OCI-LY7 (cell line): ENCODE results near the gene SLC25A45. TPM values are rescaled to one million over a fixed set of nuclear protein-coding genes. Genes with fewer than 3 reads are reported as not detected.

Experiments used
- BruUV-seq: library from RNA; stranded (reverse); fragments of 400-500 nt; replicated peaks from 2 replicates; lab custom pipeline; 2021; lab: Mats Ljungman, UMichigan
- CTCF ChIA-PET: fragments of 300-600 bp; sonication (Branson Sonifier 250); formaldehyde crosslinking; loops from one replicate; lab custom pipeline; 2022; ENCODE audit warnings: antibody characterized with exemption; ENCODE audit not compliant: unreplicated experiment; lab: Charles Lee
- POLR2A ChIA-PET: fragments of 300-600 bp; sonication (Branson Sonifier 250); formaldehyde crosslinking; loops from one replicate; lab custom pipeline; 2022; ENCODE audit warnings: antibody characterized with exemption; lab: Charles Lee
- DNase-seq: peaks from one replicate; pipeline ENCODE4 v3.0.0-alpha.2; 2015; ENCODE audit warnings: low spot score
- H2AFZ ChIP-seq: fragments of 200-600 bp; sonication (generic), shearing (Covaris generic); 2 replicates; pipeline ENCODE4 v1.6.1; 2014; ENCODE audit warnings: mild to moderate bottlenecking, antibody characterized with exemption, low read length, moderate library complexity
- H3K27ac ChIP-seq: fragments of 200-600 bp; sonication (generic); 2 replicates; pipeline ENCODE4 v1.5.1; 2014; ENCODE audit warnings: mixed run types, low read depth, mild to moderate bottlenecking, moderate library complexity, low read length, inconsistent platforms; ENCODE audit not compliant: poor library complexity, severe bottlenecking
- H3K36me3 ChIP-seq: fragments of 200-600 bp; sonication (generic); 2 replicates; pipeline ENCODE4 v1.6.1; 2014; ENCODE audit warnings: mild to moderate bottlenecking, antibody characterized with exemption, low read length, moderate library complexity, mixed read lengths; ENCODE audit not compliant: insufficient read depth
- H3K4me1 ChIP-seq: fragments of 200-600 bp; sonication (generic); 2 replicates; pipeline ENCODE4 v1.5.1; 2014; ENCODE audit warnings: mild to moderate bottlenecking, low read length; ENCODE audit not compliant: insufficient read depth, poor library complexity, severe bottlenecking
- H3K4me2 ChIP-seq: fragments of 200-600 bp; sonication (generic); 2 replicates; pipeline ENCODE4 v1.6.1; 2014; ENCODE audit warnings: mild to moderate bottlenecking, low read length
- H3K4me3 ChIP-seq: fragments of 200-600 bp; sonication (generic); 2 replicates; pipeline ENCODE4 v1.5.1; 2014; ENCODE audit warnings: mild to moderate bottlenecking, low read depth, low read length; ENCODE audit not compliant: poor library complexity, severe bottlenecking
- H3K79me2 ChIP-seq: fragments of 200-600 bp; sonication (generic); 2 replicates; pipeline ENCODE4 v1.6.1; 2016; ENCODE audit warnings: low read depth, mild to moderate bottlenecking, low read length, moderate library complexity, mixed read lengths; ENCODE audit not compliant: insufficient read depth
- H3K9me2 ChIP-seq: fragments of 200-600 bp; sonication (generic); 2 replicates; pipeline ENCODE4 v1.6.1; 2016; ENCODE audit warnings: mild to moderate bottlenecking, low read length, mixed read lengths; ENCODE audit not compliant: insufficient read depth
- H3K9me3 ChIP-seq: fragments of 200-600 bp; sonication (generic); 2 replicates; pipeline ENCODE4 v1.6.1; 2014; ENCODE audit warnings: mild to moderate bottlenecking, mixed run types, low read length, mixed read lengths
- H4K20me1 ChIP-seq: fragments of 200-600 bp; sonication (generic); 2 replicates; pipeline ENCODE4 v1.6.1; 2014; ENCODE audit warnings: mild to moderate bottlenecking, antibody characterized with exemption, low read length, moderate library complexity, mixed read lengths; ENCODE audit not compliant: insufficient read depth
- CTCF ChIP-seq: fragments of 200-600 bp; sonication (generic); conservative IDR thresholded peaks from 2 replicates; pipeline ENCODE4 v1.5.1; 2014; ENCODE audit warnings: mild to moderate bottlenecking, antibody characterized with exemption, low read length, moderate library complexity, mixed read lengths
- EZH2phosphoT487 ChIP-seq: fragments of 200-600 bp; sonication (generic); IDR thresholded peaks from 2 replicates; pipeline ENCODE4 v1.6.1; 2018; ENCODE audit warnings: low read depth, borderline replicate concordance, mild to moderate bottlenecking, mixed run types, antibody characterized with exemption, low read length, moderate library complexity, mixed read lengths
- intact Hi-C: fragments of 100-400 bp; cut with micrococcal nuclease; formaldehyde crosslinking; loops from one replicate; pipeline ENCODE4 v1.10.0; 2022; ENCODE audit not compliant: unreplicated experiment
- total RNA-seq, 2 experiments: library from RNA; depleted of rRNA in 1 of 2; stranded (reverse); fragments of >200 nt in 1 of 2; shearing (Covaris generic) in 1 of 2; gene quantifications; 2 replicates each; pipeline ENCODE4 v1.2.3, GENCODE V29; 2014 to 2022

Gene SLC25A45
- total RNA-seq, 2 experiments from 2014 or later, result 7.0 to 20.7 TPM

GRCh38 chr11:65366340-65366773 is 16.1 kb downstream of the SLC25A45 start:
- H3K79me2 ChIP-seq, result no peaks in the 10 kb centered on the region
- no peaks in the 10 kb centered on the region for H3K9me2 ChIP-seq
- no peaks in the 10 kb centered on the region for H3K9me3 ChIP-seq
- H3K36me3 ChIP-seq, result no peaks in the 10 kb centered on the region
- H3K27ac ChIP-seq, result no peak overlapping the region
- peak; percentile 80 for DNase-seq
- CTCF ChIA-PET, result no interaction called here
- H3K4me3 ChIP-seq, result no peak overlapping the region
- intact Hi-C loops, result loop anchor here (1.0 to 5.0 kb wide), 6 partner anchors 12 to 186 kb away; no protein-coding TSS in a partner anchor
- no peak overlapping the region for H3K4me2 ChIP-seq
- BruUV-seq, result no TSS peak
- TF ChIP-seq CTCF, result peak; percentile 79
- TF ChIP-seq EZH2phosphoT487, result no peak
- peaks cover 16% of the 10 kb centered on the region for H3K4me1 ChIP-seq
- H2AFZ ChIP-seq, result peak overlapping the region; percentile 23; the same call in 1 of the 2 replicates
- POLR2A ChIA-PET, result no interaction called here
- H4K20me1 ChIP-seq, result no peaks in the 10 kb centered on the region

GRCh38 chr11:65363770-65364169 is 18.7 kb downstream of the SLC25A45 start:
- TF ChIP-seq EZH2phosphoT487 (no peak), CTCF (no peak)
- no peak overlapping the region for H2AFZ ChIP-seq
- no peak overlapping the region for H3K27ac ChIP-seq
- no peaks in the 10 kb centered on the region for H3K9me2 ChIP-seq
- no TSS peak for BruUV-seq
- peaks cover 16% of the 10 kb centered on the region for H3K4me1 ChIP-seq
- H3K4me3 ChIP-seq, result no peak overlapping the region
- no peak for DNase-seq
- H3K9me3 ChIP-seq, result no peaks in the 10 kb centered on the region
- intact Hi-C loops, result no loop called here
- no peak overlapping the region for H3K4me2 ChIP-seq
- no peaks in the 10 kb centered on the region for H3K36me3 ChIP-seq
- POLR2A ChIA-PET, result no interaction called here
- no peaks in the 10 kb centered on the region for H4K20me1 ChIP-seq
- H3K79me2 ChIP-seq, result no peaks in the 10 kb centered on the region
- CTCF ChIA-PET, result no interaction called here

- intact Hi-C loops, result no loop called here
- TF ChIP-seq EZH2phosphoT487 (no peak), CTCF (no peak)
- DNase-seq, result no peak
- no peaks in the 10 kb centered on the region for H3K36me3 ChIP-seq
- ChIA-PET CTCF (no interaction called here), POLR2A (interaction anchor here (0.6 to 0.9 kb wide), 3 partner anchors 19 to 27 kb away, joined by 3 to 5 read pairs (median 4); no protein-coding TSS in a partner anchor)
- no peaks in the 10 kb centered on the region for H4K20me1 ChIP-seq
- no peak overlapping the region for H3K27ac ChIP-seq
- H3K4me3 ChIP-seq, result no peak overlapping the region
- H3K9me2 ChIP-seq, result no peaks in the 10 kb centered on the region
- no peaks in the 10 kb centered on the region for H3K79me2 ChIP-seq
- no peak overlapping the region for H3K4me2 ChIP-seq
- H3K9me3 ChIP-seq, result no peaks in the 10 kb centered on the region
- no peak overlapping the region for H2AFZ ChIP-seq
- BruUV-seq, result no TSS peak
- peaks cover 16% of the 10 kb centered on the region for H3K4me1 ChIP-seq
Measured at GRCh38 chr11:65362966-65363365, 19.5 kb downstream of the SLC25A45 start.
